ENCODE measurements around the gene TMEM150B.

The TMEM150B gene

GRCh38 chr19:55264531-55264930, 60.6 kb downstream of the TMEM150B start:
- no peak for TF ChIP-seq GATA1 (IDR thresholded peaks at IDR 0.05; ENCODE audit: low read depth, low read length)
- no peak for TF ChIP-seq POLR2A (IDR thresholded peaks at IDR 0.05; ENCODE audit: low read length)
- DNase-seq = no peak
